Type B pancreatic cell (in vitro differentiated cells): ENCODE measurements around the gene IQSEC1. TPM values are rescaled to one million over a fixed set of nuclear protein-coding genes. Genes with fewer than 3 reads are reported as not detected.

Experiments used
- DNase-seq: peaks from one replicate; pipeline ENCODE4 v3.0.0; 2021; ENCODE audit warnings: mixed read lengths; ENCODE audit not compliant: unreplicated experiment; ENCODE audit errors: extremely low spot score
- H3K27ac Mint-ChIP-seq: 2 replicates; pipeline ENCODE4 v1.8.0; 2021; ENCODE audit warnings: mild to moderate bottlenecking, mixed read lengths
- H3K27me3 Mint-ChIP-seq: 2 replicates; pipeline ENCODE4 v1.8.0; 2021; ENCODE audit warnings: mixed read lengths
- H3K36me3 Mint-ChIP-seq: 2 replicates; pipeline ENCODE4 v1.8.0; 2021; ENCODE audit warnings: mixed read lengths
- H3K4me1 Mint-ChIP-seq: one replicate; pipeline ENCODE4 v1.8.0; 2021; ENCODE audit warnings: mixed read lengths; ENCODE audit not compliant: unreplicated experiment
- H3K4me3 Mint-ChIP-seq: 2 replicates; pipeline ENCODE4 v1.8.0; 2021; ENCODE audit warnings: mild to moderate bottlenecking, mixed read lengths
- H3K9me3 Mint-ChIP-seq: 2 replicates; pipeline ENCODE4 v1.8.0; 2021; ENCODE audit warnings: mixed read lengths
- CTCF ChIP-seq: fragments of 200-600 bp; sonication (generic); conservative IDR thresholded peaks from 2 replicates; pipeline ENCODE4 v1.5.0; 2021; ENCODE audit warnings: antibody characterized with exemption, mild to moderate bottlenecking
- total RNA-seq: library from RNA; stranded (reverse); gene quantifications from 2 replicates; pipeline ENCODE4 v1.2.1, GENCODE V29; 2021; ENCODE audit warnings: low replicate concordance

Gene IQSEC1
- total RNA-seq, 1 donor from 2014 or later: 33.1 TPM

- no peak for DNase-seq
- Mint-ChIP-seq H3K4me1 (no peaks in the 10 kb centered on the region), H3K36me3 (peaks cover 3% of the 10 kb centered on the region), H3K27me3 (no peaks in the 10 kb centered on the region), H3K4me3 (no peak overlapping the region), H3K9me3 (no peaks in the 10 kb centered on the region), H3K27ac (no peak overlapping the region)
- TF ChIP-seq CTCF: no peak
Measured at GRCh38 chr3:12910356-12911099, 162.7 kb downstream of the IQSEC1 start.

GRCh38 chr3:12909710-12910109 lies 163.5 kb downstream of the IQSEC1 start:
- H3K27me3 Mint-ChIP-seq: no peaks in the 10 kb centered on the region
- no peak for TF ChIP-seq CTCF
- no peak overlapping the region for H3K4me3 Mint-ChIP-seq
- no peaks in the 10 kb centered on the region for H3K9me3 Mint-ChIP-seq
- no peaks in the 10 kb centered on the region for H3K4me1 Mint-ChIP-seq
- DNase-seq: no peak
- H3K36me3 Mint-ChIP-seq: peaks cover 3% of the 10 kb centered on the region
- H3K27ac Mint-ChIP-seq: no peak overlapping the region

GRCh38 chr3:12908859-12909258 lies 164.4 kb downstream of the IQSEC1 start:
- no peaks in the 10 kb centered on the region for H3K9me3 Mint-ChIP-seq
- H3K4me1 Mint-ChIP-seq: no peaks in the 10 kb centered on the region
- DNase-seq: no peak
- no peak overlapping the region for H3K27ac Mint-ChIP-seq
- no peak overlapping the region for H3K4me3 Mint-ChIP-seq
- H3K27me3 Mint-ChIP-seq: no peaks in the 10 kb centered on the region
- peaks cover 3% of the 10 kb centered on the region for H3K36me3 Mint-ChIP-seq
- TF ChIP-seq CTCF: no peak

GRCh38 chr3:12908136-12908730 lies 165.0 kb downstream of the IQSEC1 start:
- H3K4me3 Mint-ChIP-seq: no peak overlapping the region
- DNase-seq: no peak
- no peaks in the 10 kb centered on the region for H3K4me1 Mint-ChIP-seq
- no peak for TF ChIP-seq CTCF
- peaks cover 3% of the 10 kb centered on the region for H3K36me3 Mint-ChIP-seq
- H3K27ac Mint-ChIP-seq: no peak overlapping the region
- H3K9me3 Mint-ChIP-seq: no peaks in the 10 kb centered on the region
- H3K27me3 Mint-ChIP-seq: no peaks in the 10 kb centered on the region

GRCh38 chr3:12907729-12908128 lies 165.5 kb downstream of the IQSEC1 start:
- no peak for DNase-seq
- TF ChIP-seq CTCF: no peak
- Mint-ChIP-seq H3K4me3 (no peak overlapping the region), H3K27me3 (no peaks in the 10 kb centered on the region), H3K9me3 (no peaks in the 10 kb centered on the region), H3K36me3 (no peaks in the 10 kb centered on the region), H3K4me1 (no peaks in the 10 kb centered on the region), H3K27ac (no peak overlapping the region)
